CD8-positive, alpha-beta memory T cell (primary cell): ENCODE measurements around the gene UNC13C. TPM values are rescaled to one million over a fixed set of nuclear protein-coding genes. Genes with fewer than 3 reads are reported as not detected.

Experiments used
- CTCF ChIA-PET: fragments of 350-600 bp; sonication (Branson Sonifier 250); formaldehyde crosslinking; loops from one replicate; lab custom pipeline; 2021; ENCODE audit warnings: antibody characterized with exemption; lab: Charles Lee
- POLR2A ChIA-PET: fragments of 350-600 bp; sonication (Branson Sonifier 250); formaldehyde crosslinking; loops from one replicate; lab custom pipeline; 2021; ENCODE audit warnings: antibody characterized with exemption; lab: Charles Lee
- DNase-seq, 5 donors: peaks; one replicate each; pipeline versions ENCODE4 v3.0.0 to v3.0.0-alpha.2; 2020 to 2022; ENCODE audit warnings: mixed read lengths in 1 of 5
- H3K27ac ChIP-seq: one replicate; pipeline ENCODE4 v1.7.0; 2013; ENCODE audit warnings: low read depth, mild to moderate bottlenecking, low read length, moderate library complexity
- H3K27me3 ChIP-seq: 2 replicates; pipeline ENCODE4 v1.7.0; 2013; ENCODE audit warnings: low read length, mild to moderate bottlenecking; ENCODE audit not compliant: insufficient read depth, poor library complexity, severe bottlenecking
- H3K36me3 ChIP-seq: 2 replicates; pipeline ENCODE4 v1.7.0; 2013; ENCODE audit warnings: mild to moderate bottlenecking, low read length, moderate library complexity; ENCODE audit not compliant: insufficient read depth
- H3K4me1 ChIP-seq: 2 replicates; pipeline ENCODE4 v1.7.0; 2013; ENCODE audit warnings: mild to moderate bottlenecking, low read length, moderate library complexity; ENCODE audit not compliant: insufficient read depth
- H3K4me3 ChIP-seq: 2 replicates; pipeline ENCODE4 v1.7.0; 2013; ENCODE audit warnings: mild to moderate bottlenecking, low read length
- H3K9me3 ChIP-seq: 2 replicates; pipeline ENCODE4 v1.7.0; 2013; ENCODE audit warnings: mild to moderate bottlenecking, low read length
- H3K27ac Mint-ChIP-seq, 8 donors: one replicate each; pipeline ENCODE4 v1.8.0; 2020 to 2021; ENCODE audit warnings: mixed read lengths in 8 of 8, mild to moderate bottlenecking in 6 of 8, inconsistent platforms in 3 of 8, moderate library complexity in 3 of 8
- H3K27me3 Mint-ChIP-seq, 2 donors: one replicate each; pipeline ENCODE4 v1.8.0; 2020 to 2021; ENCODE audit warnings: mixed read lengths in 2 of 2, mild to moderate bottlenecking in 1 of 2, moderate library complexity in 1 of 2
- H3K36me3 Mint-ChIP-seq, 3 donors: one replicate each; pipeline ENCODE4 v1.8.0; 2020 to 2021; ENCODE audit warnings: mixed read lengths in 3 of 3, inconsistent platforms in 1 of 3, mild to moderate bottlenecking in 1 of 3
- H3K4me1 Mint-ChIP-seq, 3 donors: one replicate each; pipeline ENCODE4 v1.8.0; 2020 to 2021; ENCODE audit warnings: mixed read lengths in 3 of 3, inconsistent platforms in 1 of 3, mild to moderate bottlenecking in 1 of 3
- H3K4me3 Mint-ChIP-seq, 7 donors: one replicate each; pipeline ENCODE4 v1.8.0; 2020 to 2021; ENCODE audit warnings: mixed read lengths in 7 of 7, mild to moderate bottlenecking in 6 of 7, moderate library complexity in 4 of 7, inconsistent platforms in 2 of 7
- H3K9me3 Mint-ChIP-seq, 5 donors: one replicate each; pipeline ENCODE4 v1.8.0; 2020 to 2022; ENCODE audit warnings: mixed read lengths in 5 of 5, mild to moderate bottlenecking in 3 of 5, moderate library complexity in 2 of 5, inconsistent platforms in 1 of 5
- polyA plus RNA-seq: library from polyadenylated mRNA; unstranded; fragments of 300-500 nt; fragmentation: Illumina TruSeq; gene quantifications from one replicate; pipeline ENCODE4 v1.2.3, GENCODE V29; 2021
- total RNA-seq, 2 experiments: library from RNA; stranded (reverse); gene quantifications; one replicate each; pipeline ENCODE4 v1.2.3, GENCODE V29; 2021

The UNC13C gene
- total and polyA plus RNA-seq, 3 experiments from 2014 or later = not detected

- Histone ChIP-seq H3K4me3 (no peak overlapping the region), H3K9me3 (no peaks in the 10 kb centered on the region), H3K4me1 (no peaks in the 10 kb centered on the region), H3K27ac (no peak overlapping the region), H3K36me3 (no peaks in the 10 kb centered on the region), H3K27me3 (no peaks in the 10 kb centered on the region)
- Mint-ChIP-seq H3K4me3 (no peak overlapping the region), H3K4me1 (no peaks in the 10 kb centered on the region), H3K36me3 (no peaks in the 10 kb centered on the region), H3K9me3 (peaks cover 0 to 6% (median 0%) of the 10 kb centered on the region in 5 donors), H3K27ac (no peak overlapping the region), H3K27me3 (no peaks in the 10 kb centered on the region)
- ChIA-PET CTCF (no interaction called here), POLR2A (no interaction called here)
- DNase-seq = no peak
Measured at GRCh38 chr15:54312528-54312927, 334.3 kb downstream of the UNC13C start.

DNA sequence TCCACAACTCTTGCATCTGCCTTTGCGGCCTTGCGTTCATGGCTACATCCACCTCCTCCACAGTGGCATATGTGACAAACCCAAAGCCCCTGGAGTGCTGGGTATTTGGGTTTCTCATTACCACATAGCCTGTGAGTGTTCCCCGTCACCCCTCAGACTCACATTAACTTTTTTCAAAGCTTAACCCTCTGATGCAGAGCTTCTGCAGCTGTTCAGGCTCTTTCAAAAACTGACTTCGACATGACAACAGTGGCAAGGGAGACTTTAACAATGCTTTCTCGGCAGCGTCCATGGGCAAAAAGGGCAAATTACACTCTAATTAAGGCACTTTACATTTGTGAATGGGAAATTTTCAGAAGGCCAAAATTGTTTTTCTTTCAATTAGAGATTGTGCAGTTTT lies 343.2 kb downstream of the UNC13C start:
- Histone ChIP-seq H3K27me3 (no peaks in the 10 kb centered on the region), H3K9me3 (no peaks in the 10 kb centered on the region), H3K4me1 (no peaks in the 10 kb centered on the region), H3K36me3 (no peaks in the 10 kb centered on the region), H3K4me3 (no peak overlapping the region), H3K27ac (no peak overlapping the region)
- H3K27me3 Mint-ChIP-seq = no peaks in the 10 kb centered on the region
- peaks cover 0 to 2% (median 0%) of the 10 kb centered on the region in 5 donors for H3K9me3 Mint-ChIP-seq
- no peak overlapping the region for H3K27ac Mint-ChIP-seq
- POLR2A ChIA-PET = no interaction called here
- H3K36me3 Mint-ChIP-seq = no peaks in the 10 kb centered on the region
- no peak overlapping the region for H3K4me3 Mint-ChIP-seq
- H3K4me1 Mint-ChIP-seq = no peaks in the 10 kb centered on the region
- CTCF ChIA-PET = no interaction called here
- DNase-seq = no peak

GRCh38 chr15:54322341-54322740 lies 344.1 kb downstream of the UNC13C start:
- Histone ChIP-seq H3K4me3 (no peak overlapping the region), H3K27ac (no peak overlapping the region), H3K9me3 (no peaks in the 10 kb centered on the region), H3K36me3 (no peaks in the 10 kb centered on the region), H3K4me1 (no peaks in the 10 kb centered on the region), H3K27me3 (no peaks in the 10 kb centered on the region)
- Mint-ChIP-seq H3K36me3 (no peaks in the 10 kb centered on the region), H3K4me1 (no peaks in the 10 kb centered on the region), H3K4me3 (no peak overlapping the region), H3K9me3 (peaks cover 0 to 2% (median 0%) of the 10 kb centered on the region in 5 donors), H3K27ac (no peak overlapping the region), H3K27me3 (no peaks in the 10 kb centered on the region)
- ChIA-PET CTCF (no interaction called here), POLR2A (no interaction called here)
- DNase-seq = no peak

GRCh38 chr15:54345301-54345700 lies 367.1 kb downstream of the UNC13C start:
- Mint-ChIP-seq H3K4me1 (no peaks in the 10 kb centered on the region), H3K36me3 (no peaks in the 10 kb centered on the region), H3K9me3 (peaks cover 0 to 6% (median 2%) of the 10 kb centered on the region in 5 donors), H3K27me3 (no peaks in the 10 kb centered on the region), H3K4me3 (no peak overlapping the region), H3K27ac (peak overlapping the region in 1 of 8 donors; percentile 21)
- Histone ChIP-seq H3K4me1 (no peaks in the 10 kb centered on the region), H3K27ac (no peak overlapping the region), H3K27me3 (no peaks in the 10 kb centered on the region), H3K36me3 (no peaks in the 10 kb centered on the region), H3K4me3 (no peak overlapping the region), H3K9me3 (no peaks in the 10 kb centered on the region)
- ChIA-PET POLR2A (no interaction called here), CTCF (no interaction called here)
- DNase-seq = no peak

DNA sequence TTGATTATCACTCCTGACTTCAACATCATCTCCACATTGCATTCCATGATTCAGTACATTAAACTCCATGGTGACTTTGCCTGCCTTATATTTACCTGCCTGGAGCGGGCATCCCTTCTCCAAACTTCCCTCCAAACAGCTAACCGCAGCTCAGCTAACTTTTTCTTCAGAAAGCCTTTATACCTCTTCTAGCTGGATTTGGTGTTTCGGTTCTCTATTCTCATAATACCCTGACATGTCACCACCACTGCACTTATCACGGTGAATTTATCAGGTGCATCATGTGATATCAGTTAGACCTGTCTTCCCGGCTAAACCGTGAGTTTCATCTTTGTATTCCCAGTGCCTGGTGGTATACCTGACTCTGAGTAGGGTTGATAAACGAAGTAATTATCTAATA lies 367.6 kb downstream of the UNC13C start:
- peaks cover 0 to 6% (median 2%) of the 10 kb centered on the region in 5 donors for H3K9me3 Mint-ChIP-seq
- CTCF ChIA-PET = no interaction called here
- H3K4me1 Mint-ChIP-seq = no peaks in the 10 kb centered on the region
- Histone ChIP-seq H3K4me1 (no peaks in the 10 kb centered on the region), H3K9me3 (no peaks in the 10 kb centered on the region), H3K4me3 (no peak overlapping the region), H3K27ac (no peak overlapping the region), H3K36me3 (no peaks in the 10 kb centered on the region), H3K27me3 (no peaks in the 10 kb centered on the region)
- POLR2A ChIA-PET = no interaction called here
- no peak overlapping the region for H3K4me3 Mint-ChIP-seq
- H3K27me3 Mint-ChIP-seq = no peaks in the 10 kb centered on the region
- DNase-seq = no peak
- no peak overlapping the region for H3K27ac Mint-ChIP-seq
- H3K36me3 Mint-ChIP-seq = no peaks in the 10 kb centered on the region

DNA sequence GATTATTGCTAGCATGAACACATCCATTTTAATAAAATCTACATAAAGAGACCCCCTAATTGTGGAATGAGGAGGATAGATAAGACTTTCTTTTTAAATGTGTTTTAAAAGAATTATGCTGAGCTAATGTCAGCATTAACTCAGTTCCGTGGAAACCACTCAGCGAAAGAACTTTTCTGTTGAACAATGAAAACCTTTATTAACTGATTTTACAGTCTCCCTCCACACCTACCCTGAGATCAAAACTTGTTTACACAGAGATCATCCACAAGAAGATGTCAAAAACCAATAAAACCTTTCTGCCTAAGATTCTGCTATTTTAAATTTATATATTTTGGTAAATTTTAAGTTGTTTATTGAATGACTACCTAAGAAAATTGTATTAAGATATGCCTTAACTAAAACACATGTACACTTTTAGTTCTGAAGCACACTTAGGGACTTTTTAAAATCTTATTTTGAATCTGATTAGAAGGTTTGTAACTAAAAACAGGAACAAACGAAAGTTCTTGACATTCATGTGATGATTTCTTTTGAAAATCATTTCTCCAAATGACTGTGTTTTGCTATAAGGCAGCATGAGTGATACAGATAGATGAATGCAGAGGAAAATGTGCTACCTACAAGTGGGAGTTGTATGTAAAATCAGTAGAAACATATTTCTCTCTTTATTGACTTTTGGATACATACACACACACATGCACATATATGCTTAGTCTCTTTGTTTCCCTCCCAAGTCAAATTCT lies 369.0 kb downstream of the UNC13C start:
- H3K9me3 ChIP-seq = no peaks in the 10 kb centered on the region
- no peaks in the 10 kb centered on the region for H3K36me3 ChIP-seq
- no peak overlapping the region for H3K4me3 Mint-ChIP-seq
- H3K36me3 Mint-ChIP-seq = no peaks in the 10 kb centered on the region
- DNase-seq = no peak
- H3K9me3 Mint-ChIP-seq = peaks cover 0 to 6% (median 2%) of the 10 kb centered on the region in 5 donors
- no peaks in the 10 kb centered on the region for H3K27me3 Mint-ChIP-seq
- ChIA-PET POLR2A (no interaction called here), CTCF (no interaction called here)
- no peaks in the 10 kb centered on the region for H3K4me1 Mint-ChIP-seq
- no peaks in the 10 kb centered on the region for H3K27me3 ChIP-seq
- H3K27ac Mint-ChIP-seq = no peak overlapping the region
- no peaks in the 10 kb centered on the region for H3K4me1 ChIP-seq
- no peak overlapping the region for H3K27ac ChIP-seq
- H3K4me3 ChIP-seq = no peak overlapping the region

- ChIA-PET POLR2A (no interaction called here), CTCF (no interaction called here)
- no peaks in the 10 kb centered on the region for H3K36me3 ChIP-seq
- no peak overlapping the region for H3K27ac ChIP-seq
- H3K4me1 ChIP-seq = no peaks in the 10 kb centered on the region
- H3K4me1 Mint-ChIP-seq = no peaks in the 10 kb centered on the region
- no peak overlapping the region for H3K4me3 ChIP-seq
- peaks cover 0 to 12% (median 2%) of the 10 kb centered on the region in 5 donors for H3K9me3 Mint-ChIP-seq
- H3K27me3 ChIP-seq = no peaks in the 10 kb centered on the region
- DNase-seq = no peak
- no peaks in the 10 kb centered on the region for H3K36me3 Mint-ChIP-seq
- no peak overlapping the region for H3K4me3 Mint-ChIP-seq
- no peaks in the 10 kb centered on the region for H3K9me3 ChIP-seq
- H3K27ac Mint-ChIP-seq = no peak overlapping the region
- no peaks in the 10 kb centered on the region for H3K27me3 Mint-ChIP-seq
Measured at GRCh38 chr15:54353726-54354125, 375.5 kb downstream of the UNC13C start.

- CTCF ChIA-PET = no interaction called here
Measured at GRCh38 chr15:54354341-54354740, 376.1 kb downstream of the UNC13C start.

More at GRCh38 chr15:54354341-54354740, 376.1 kb downstream of the UNC13C start:
- H3K9me3 Mint-ChIP-seq = peaks cover 0 to 18% (median 7%) of the 10 kb centered on the region in 5 donors
- DNase-seq = no peak
- no peak overlapping the region for H3K27ac ChIP-seq
- H3K4me1 Mint-ChIP-seq = no peaks in the 10 kb centered on the region
- H3K4me1 ChIP-seq = no peaks in the 10 kb centered on the region
- no peaks in the 10 kb centered on the region for H3K9me3 ChIP-seq
- H3K4me3 Mint-ChIP-seq = no peak overlapping the region
- no peak overlapping the region for H3K4me3 ChIP-seq
- no peaks in the 10 kb centered on the region for H3K36me3 ChIP-seq
- POLR2A ChIA-PET = no interaction called here
- no peaks in the 10 kb centered on the region for H3K27me3 ChIP-seq
- no peak overlapping the region for H3K27ac Mint-ChIP-seq
- H3K36me3 Mint-ChIP-seq = no peaks in the 10 kb centered on the region
- no peaks in the 10 kb centered on the region for H3K27me3 Mint-ChIP-seq
